PC-3 (cell line): ENCODE data around the gene MLC1. TPM values are rescaled to one million over a fixed set of nuclear protein-coding genes. Genes with fewer than 3 reads are reported as not detected.

Experiments used
- ATAC-seq: fragments of 200-7000 bp; cut with Tn5 transposase; 2 replicates; pipeline ENCODE4 v1.9.1; 2020; ENCODE audit warnings: mild to moderate bottlenecking, moderate library complexity
- BruUV-seq: library from RNA; stranded (reverse); fragments of 400-500 nt; replicated peaks from 2 replicates; lab custom pipeline; 2021; lab: Mats Ljungman, UMichigan
- CTCF ChIA-PET: fragments of 300-600 bp; sonication (Branson Sonifier 250); formaldehyde crosslinking; loops from one replicate; lab custom pipeline; 2022; ENCODE audit warnings: antibody characterized with exemption; lab: Charles Lee
- POLR2A ChIA-PET: fragments of 300-600 bp; sonication (Branson Sonifier 250); formaldehyde crosslinking; loops from one replicate; lab custom pipeline; 2022; ENCODE audit warnings: antibody characterized with exemption; ENCODE audit not compliant: unreplicated experiment; lab: Charles Lee
- DNase-seq: peaks from one replicate; pipeline ENCODE4 v3.0.0-alpha.2; 2015
- H2AFZ ChIP-seq: fragments of 300-600 bp; sonication (generic); 2 replicates; pipeline ENCODE4 v1.6.0; 2016; ENCODE audit warnings: antibody characterized with exemption, low read length
- H3F3A ChIP-seq: fragments of 300-600 bp; sonication (generic); one replicate; pipeline ENCODE4 v1.6.0; 2017; ENCODE audit warnings: antibody characterized with exemption, low read length, control low read depth, mild to moderate bottlenecking; ENCODE audit not compliant: unreplicated experiment
- H3K27ac ChIP-seq: fragments of 300-600 bp; sonication (generic); 2 replicates; pipeline ENCODE4 v1.5.1; 2016; ENCODE audit warnings: mild to moderate bottlenecking, low read length
- H3K27me3 ChIP-seq: fragments of 300-600 bp; sonication (generic); 2 replicates; pipeline ENCODE4 v1.6.1; 2016; ENCODE audit warnings: low read length, mixed read lengths
- H3K36me3 ChIP-seq: fragments of 300-600 bp; sonication (generic); 2 replicates; pipeline ENCODE4 v1.6.1; 2016; ENCODE audit warnings: low read depth, mixed run types, low read length, mixed read lengths
- H3K4me1 ChIP-seq: fragments of 300-600 bp; sonication (generic); 2 replicates; pipeline ENCODE4 v1.5.1; 2016; ENCODE audit warnings: low read length; ENCODE audit not compliant: insufficient read depth
- H3K4me2 ChIP-seq: fragments of 300-600 bp; sonication (generic); 2 replicates; pipeline ENCODE4 v1.6.0; 2016; ENCODE audit warnings: low read length
- H3K4me3 ChIP-seq: fragments of 300-600 bp; sonication (generic); 2 replicates; pipeline ENCODE4 v1.5.1; 2016; ENCODE audit warnings: mild to moderate bottlenecking, low read length, mixed read lengths
- H3K79me2 ChIP-seq: fragments of 300-600 bp; sonication (generic); 2 replicates; pipeline ENCODE4 v1.6.1; 2017; ENCODE audit warnings: low read length, mixed read lengths
- H3K9ac ChIP-seq: fragments of 300-600 bp; sonication (generic); 2 replicates; pipeline ENCODE4 v1.6.0; 2016; ENCODE audit warnings: mild to moderate bottlenecking, low read length
- H3K9me2 ChIP-seq: fragments of 300-600 bp; sonication (generic); replicated peaks from 2 replicates; pipeline ENCODE4 v1.6.1; 2016; ENCODE audit warnings: mixed run types, low read length, mixed read lengths
- H3K9me3 ChIP-seq: fragments of 300-600 bp; sonication (generic); 2 replicates; pipeline ENCODE4 v1.6.1; 2016; ENCODE audit warnings: low read length, mixed read lengths
- H4K20me1 ChIP-seq: fragments of 300-600 bp; sonication (generic); 2 replicates; pipeline ENCODE4 v1.6.1; 2016; ENCODE audit warnings: low read length, mixed read lengths
- EZH2 ChIP-seq: fragments of 300-600 bp; sonication (generic); IDR thresholded peaks from one replicate; pipeline ENCODE4 v1.6.1; 2017; ENCODE audit warnings: antibody characterized with exemption, mild to moderate bottlenecking, low read length; ENCODE audit not compliant: unreplicated experiment
- EZH2phosphoT487 ChIP-seq: fragments of 300-600 bp; sonication (generic); IDR thresholded peaks from 2 replicates; pipeline ENCODE4 v1.6.1; 2018; ENCODE audit warnings: mild to moderate bottlenecking, antibody characterized with exemption, low read length, borderline replicate concordance
- intact Hi-C: fragments of 100-400 bp; cut with micrococcal nuclease; formaldehyde crosslinking; loops from 2 replicates; pipeline ENCODE4 v1.9.0; 2023
- total RNA-seq: library from RNA; depleted of rRNA; stranded (reverse); fragments of >200 nt; gene quantifications from 2 replicates; pipeline ENCODE4 v1.2.3, GENCODE V29; 2014
- TF ChIP-seq, protein P1 (sequence below): fragments of 300-600 bp; sonication (generic); conservative IDR thresholded peaks from 2 replicates; pipeline ENCODE4 v1.5.1; 2017; ENCODE audit warnings: antibody characterized with exemption, low read depth, mild to moderate bottlenecking, low read length

MLC1 gene
- total RNA-seq, 1 experiment from 2014 or later = 0.62 TPM

DNA sequence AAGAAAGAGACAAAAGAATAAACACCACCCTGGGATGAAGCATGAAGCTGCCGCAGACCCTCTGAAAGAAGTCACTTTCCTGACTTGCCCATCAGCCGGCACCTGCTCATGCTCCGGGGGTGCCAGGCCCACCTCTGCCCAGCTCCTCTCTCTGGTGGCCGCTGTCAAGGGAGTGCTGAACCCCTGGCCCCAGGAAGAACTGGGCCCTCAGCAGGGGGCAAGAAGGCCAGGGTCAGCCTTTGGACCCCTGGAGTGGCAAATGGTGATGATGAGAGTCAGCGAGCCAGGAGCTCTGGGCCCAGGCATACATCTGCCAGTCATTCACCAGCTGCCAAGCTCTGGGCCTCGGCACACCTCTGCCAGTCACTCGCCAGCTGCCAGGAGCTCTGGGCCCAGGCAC is 44.5 kb downstream of the MLC1 start:
- BruUV-seq = no TSS peak
- Histone ChIP-seq H3K9me2 (no peaks in the 10 kb centered on the region), H3K9ac (no peak overlapping the region), H3K9me3 (no peaks in the 10 kb centered on the region), H3K27ac (no peak overlapping the region), H3K4me1 (no peaks in the 10 kb centered on the region), H2AFZ (no peak overlapping the region), H3K4me2 (no peak overlapping the region), H4K20me1 (no peaks in the 10 kb centered on the region), H3K4me3 (no peak overlapping the region), H3K27me3 (no peaks in the 10 kb centered on the region), H3K79me2 (no peaks in the 10 kb centered on the region), H3K36me3 (no peaks in the 10 kb centered on the region), H3F3A (no peaks in the 10 kb centered on the region)
- no peak for DNase-seq
- intact Hi-C loops = no loop called here
- ATAC-seq = no peak
- CTCF ChIA-PET = no interaction called here
- POLR2A ChIA-PET = no interaction called here
- no peak for TF ChIP-seq EZH2phosphoT487
- TF ChIP-seq, protein P1, sequence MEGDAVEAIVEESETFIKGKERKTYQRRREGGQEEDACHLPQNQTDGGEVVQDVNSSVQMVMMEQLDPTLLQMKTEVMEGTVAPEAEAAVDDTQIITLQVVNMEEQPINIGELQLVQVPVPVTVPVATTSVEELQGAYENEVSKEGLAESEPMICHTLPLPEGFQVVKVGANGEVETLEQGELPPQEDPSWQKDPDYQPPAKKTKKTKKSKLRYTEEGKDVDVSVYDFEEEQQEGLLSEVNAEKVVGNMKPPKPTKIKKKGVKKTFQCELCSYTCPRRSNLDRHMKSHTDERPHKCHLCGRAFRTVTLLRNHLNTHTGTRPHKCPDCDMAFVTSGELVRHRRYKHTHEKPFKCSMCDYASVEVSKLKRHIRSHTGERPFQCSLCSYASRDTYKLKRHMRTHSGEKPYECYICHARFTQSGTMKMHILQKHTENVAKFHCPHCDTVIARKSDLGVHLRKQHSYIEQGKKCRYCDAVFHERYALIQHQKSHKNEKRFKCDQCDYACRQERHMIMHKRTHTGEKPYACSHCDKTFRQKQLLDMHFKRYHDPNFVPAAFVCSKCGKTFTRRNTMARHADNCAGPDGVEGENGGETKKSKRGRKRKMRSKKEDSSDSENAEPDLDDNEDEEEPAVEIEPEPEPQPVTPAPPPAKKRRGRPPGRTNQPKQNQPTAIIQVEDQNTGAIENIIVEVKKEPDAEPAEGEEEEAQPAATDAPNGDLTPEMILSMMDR = no peak
- no peak for TF ChIP-seq EZH2

DNA sequence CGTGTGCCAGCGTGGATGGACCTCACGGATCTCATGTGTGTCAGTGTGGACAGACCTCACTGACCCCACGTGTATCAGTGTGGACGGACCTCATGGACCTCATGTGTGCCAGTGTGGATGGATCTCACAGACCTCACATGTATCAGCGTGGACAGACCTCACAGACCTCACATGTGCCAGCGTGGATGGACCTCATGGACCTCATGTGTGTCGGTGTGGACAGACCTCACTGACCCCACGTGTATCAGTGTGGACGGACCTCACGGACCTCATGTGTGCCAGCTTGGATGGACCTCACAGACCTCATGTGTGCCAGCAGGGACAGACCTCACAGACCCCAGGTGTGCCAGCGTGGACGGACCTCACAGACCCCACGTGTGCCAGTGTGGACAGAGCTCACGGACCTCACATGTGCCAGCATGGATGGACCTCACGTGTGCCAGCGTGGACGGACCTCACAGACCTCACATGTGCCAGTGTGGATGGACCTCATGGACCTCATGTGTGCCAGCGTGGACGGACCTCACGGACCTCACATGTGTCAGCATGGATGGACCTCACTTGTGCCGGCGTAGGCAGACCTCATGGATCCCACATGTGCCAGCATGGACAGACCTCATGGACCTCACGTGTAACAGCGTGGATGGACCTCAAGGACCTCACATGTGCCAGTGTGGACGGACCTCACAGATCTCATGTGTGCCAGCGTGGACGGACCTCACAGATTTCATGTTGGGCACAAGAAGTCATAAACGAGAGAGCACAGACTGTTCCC is 45.4 kb downstream of the MLC1 start:
- H3F3A ChIP-seq = no peaks in the 10 kb centered on the region
- ChIA-PET CTCF (no interaction called here), POLR2A (no interaction called here)
- H3K36me3 ChIP-seq = no peaks in the 10 kb centered on the region
- H3K9me3 ChIP-seq = no peaks in the 10 kb centered on the region
- no peaks in the 10 kb centered on the region for H3K27me3 ChIP-seq
- H3K79me2 ChIP-seq = no peaks in the 10 kb centered on the region
- BruUV-seq = no TSS peak
- no peak for TF ChIP-seq EZH2phosphoT487
- no peak for TF ChIP-seq EZH2
- TF ChIP-seq, protein P1 = no peak
- no peaks in the 10 kb centered on the region for H4K20me1 ChIP-seq
- H2AFZ ChIP-seq = no peak overlapping the region
- no peak overlapping the region for H3K4me2 ChIP-seq
- intact Hi-C loops = loop anchor here (10.0 kb wide), 1 partner anchor 65 kb away; no protein-coding TSS in a partner anchor
- DNase-seq = no peak
- H3K4me1 ChIP-seq = no peaks in the 10 kb centered on the region
- no peak overlapping the region for H3K9ac ChIP-seq
- ATAC-seq = no peak
- no peaks in the 10 kb centered on the region for H3K9me2 ChIP-seq
- H3K4me3 ChIP-seq = no peak overlapping the region
- H3K27ac ChIP-seq = no peak overlapping the region
